Uterus (tissue), 4 donors: ENCODE data around the gene UPB1. TPM values are rescaled to one million over a fixed set of nuclear protein-coding genes. Genes with fewer than 3 reads are reported as not detected.

Experiments used
- DNase-seq, 2 donors: peaks; one replicate each; pipeline ENCODE4 v3.0.0-alpha.2; 2019 to 2020
- H3K27ac ChIP-seq, 2 donors: fragments of 200-600 bp; sonication (generic); 1 replicate in 1 of 2; 2 replicates in 1 of 2; pipeline ENCODE4 v1.5.1; 2016 to 2018
- H3K27me3 ChIP-seq, 2 donors: fragments of 200-600 bp; sonication (generic); one replicate each; pipeline ENCODE4 v1.5.1; 2018 to 2019; ENCODE audit warnings: control low read depth in 1 of 2
- H3K36me3 ChIP-seq, 2 donors: fragments of 200-600 bp; sonication (generic); one replicate each; pipeline ENCODE4 v1.5.1; 2019; ENCODE audit warnings: control low read depth in 1 of 2
- H3K4me1 ChIP-seq, 2 donors: fragments of 200-600 bp; sonication (generic); one replicate each; pipeline ENCODE4 v1.5.1; 2018 to 2019; ENCODE audit warnings: control low read depth in 1 of 2
- H3K4me3 ChIP-seq, 2 donors: fragments of 200-600 bp; sonication (generic); 1 replicate in 1 of 2; 2 replicates in 1 of 2; pipeline ENCODE4 v1.5.1; 2018 to 2019; ENCODE audit warnings: mild to moderate bottlenecking in 1 of 2
- H3K9me3 ChIP-seq, 2 donors: fragments of 200-600 bp; sonication (generic); one replicate each; pipeline ENCODE4 v1.5.1; 2019; ENCODE audit warnings: control low read depth in 1 of 2
- POLR2A ChIP-seq, 2 donors: fragments of 450-650 bp; IDR thresholded peaks; one replicate each; pipeline ENCODE4 v1.6.1; 2016; ENCODE audit warnings: antibody characterized with exemption in 2 of 2, mild to moderate bottlenecking in 1 of 2, moderate library complexity in 1 of 2
- intact Hi-C: fragments of 100-400 bp; cut with DNase I; formaldehyde crosslinking; loops from one replicate; pipeline ENCODE4 v1.15.1; 2023; ENCODE audit warnings: low total_unique reads
- total RNA-seq, 4 donors: library from RNA; depleted of rRNA in 3 of 4; stranded (reverse); fragments of >200 nt in 3 of 4; gene quantifications; one replicate each; pipeline versions ENCODE4 v1.1.0 to v1.2.4, GENCODE V29; 2014 to 2023
- TF ChIP-seq, protein P1 (sequence below), 4 experiments: fragments of 200-600 bp in 2 of 4; fragments of 450-650 bp in 2 of 4; sonication (generic) in 2 of 4; IDR thresholded peaks; one replicate each; pipeline ENCODE4 v1.5.1; 2016 to 2019; ENCODE audit warnings: antibody characterized with exemption in 4 of 4, mild to moderate bottlenecking in 2 of 4, moderate library complexity in 1 of 4
- donor health status: DM: yes; HTN: yes; CAD: no.

The UPB1 gene
- total RNA-seq, 4 donors from 2014 or later, result 0.83 to 2.7 TPM; not detected in 2

- Histone ChIP-seq H3K27ac (no peak overlapping the region), H3K4me1 (no peaks in the 10 kb centered on the region), H3K4me3 (no peak overlapping the region), H3K36me3 (no peaks in the 10 kb centered on the region), H3K27me3 (no peaks in the 10 kb centered on the region), H3K9me3 (no peaks in the 10 kb centered on the region)
- DNase-seq, result no peak
- TF ChIP-seq, protein P1, sequence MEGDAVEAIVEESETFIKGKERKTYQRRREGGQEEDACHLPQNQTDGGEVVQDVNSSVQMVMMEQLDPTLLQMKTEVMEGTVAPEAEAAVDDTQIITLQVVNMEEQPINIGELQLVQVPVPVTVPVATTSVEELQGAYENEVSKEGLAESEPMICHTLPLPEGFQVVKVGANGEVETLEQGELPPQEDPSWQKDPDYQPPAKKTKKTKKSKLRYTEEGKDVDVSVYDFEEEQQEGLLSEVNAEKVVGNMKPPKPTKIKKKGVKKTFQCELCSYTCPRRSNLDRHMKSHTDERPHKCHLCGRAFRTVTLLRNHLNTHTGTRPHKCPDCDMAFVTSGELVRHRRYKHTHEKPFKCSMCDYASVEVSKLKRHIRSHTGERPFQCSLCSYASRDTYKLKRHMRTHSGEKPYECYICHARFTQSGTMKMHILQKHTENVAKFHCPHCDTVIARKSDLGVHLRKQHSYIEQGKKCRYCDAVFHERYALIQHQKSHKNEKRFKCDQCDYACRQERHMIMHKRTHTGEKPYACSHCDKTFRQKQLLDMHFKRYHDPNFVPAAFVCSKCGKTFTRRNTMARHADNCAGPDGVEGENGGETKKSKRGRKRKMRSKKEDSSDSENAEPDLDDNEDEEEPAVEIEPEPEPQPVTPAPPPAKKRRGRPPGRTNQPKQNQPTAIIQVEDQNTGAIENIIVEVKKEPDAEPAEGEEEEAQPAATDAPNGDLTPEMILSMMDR (IDR thresholded peaks at IDR 0.05), result no peak
- TF ChIP-seq POLR2A (IDR thresholded peaks at IDR 0.05), result no peak
- intact Hi-C loops, result no loop called here
Observed at GRCh38 chr22:24481641-24482040, 13.5 kb upstream of the UPB1 start.

DNA sequence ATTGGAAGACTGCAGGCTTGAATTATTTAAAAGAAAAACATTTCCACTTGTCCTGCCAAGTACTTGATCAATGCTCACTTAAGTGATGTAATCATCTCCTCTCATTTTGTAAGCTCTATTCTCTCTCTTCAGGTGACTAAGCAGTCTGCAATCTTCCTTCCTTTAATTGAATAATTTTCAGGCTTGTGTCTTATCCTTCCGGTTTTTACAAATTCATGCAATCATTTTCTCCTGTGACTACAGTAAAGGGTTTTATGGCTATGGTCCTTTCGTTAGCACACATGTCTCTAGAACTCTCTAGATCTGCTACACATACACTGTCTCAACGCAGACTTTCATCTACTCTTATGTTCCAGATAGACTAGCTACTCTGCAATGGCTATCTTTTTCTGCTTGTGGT lies 12.6 kb upstream of the UPB1 start:
- Histone ChIP-seq H3K27ac (no peak overlapping the region), H3K9me3 (no peaks in the 10 kb centered on the region), H3K36me3 (no peaks in the 10 kb centered on the region), H3K4me3 (no peak overlapping the region), H3K4me1 (no peaks in the 10 kb centered on the region), H3K27me3 (no peaks in the 10 kb centered on the region)
- TF ChIP-seq, protein P1 (IDR thresholded peaks at IDR 0.05), result no peak
- no peak for TF ChIP-seq POLR2A (IDR thresholded peaks at IDR 0.05)
- intact Hi-C loops, result no loop called here
- DNase-seq, result no peak

DNA sequence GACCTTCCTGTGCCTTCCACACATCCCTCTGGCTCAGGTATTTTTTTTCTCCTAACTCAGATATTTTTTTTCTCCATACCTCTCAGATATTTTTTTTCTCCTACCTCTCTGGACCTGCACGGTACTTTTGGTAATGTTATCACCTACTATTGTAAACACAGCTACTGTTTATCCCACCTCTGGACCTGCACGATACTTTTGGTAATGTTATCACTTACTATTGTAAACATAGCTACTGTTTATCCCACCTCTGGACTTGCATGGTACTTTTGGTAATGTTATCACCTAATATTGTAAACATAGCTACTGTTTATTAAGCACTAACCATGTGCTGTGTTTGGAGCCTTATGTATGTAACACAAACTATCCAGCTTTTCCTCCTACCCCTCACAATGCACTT lies 12.1 kb upstream of the UPB1 start:
- Histone ChIP-seq H3K4me1 (no peaks in the 10 kb centered on the region), H3K36me3 (no peaks in the 10 kb centered on the region), H3K27ac (no peak overlapping the region), H3K9me3 (no peaks in the 10 kb centered on the region), H3K27me3 (no peaks in the 10 kb centered on the region), H3K4me3 (no peak overlapping the region)
- no peak for DNase-seq
- TF ChIP-seq POLR2A (IDR thresholded peaks at IDR 0.05), result no peak
- intact Hi-C loops, result no loop called here

DNA sequence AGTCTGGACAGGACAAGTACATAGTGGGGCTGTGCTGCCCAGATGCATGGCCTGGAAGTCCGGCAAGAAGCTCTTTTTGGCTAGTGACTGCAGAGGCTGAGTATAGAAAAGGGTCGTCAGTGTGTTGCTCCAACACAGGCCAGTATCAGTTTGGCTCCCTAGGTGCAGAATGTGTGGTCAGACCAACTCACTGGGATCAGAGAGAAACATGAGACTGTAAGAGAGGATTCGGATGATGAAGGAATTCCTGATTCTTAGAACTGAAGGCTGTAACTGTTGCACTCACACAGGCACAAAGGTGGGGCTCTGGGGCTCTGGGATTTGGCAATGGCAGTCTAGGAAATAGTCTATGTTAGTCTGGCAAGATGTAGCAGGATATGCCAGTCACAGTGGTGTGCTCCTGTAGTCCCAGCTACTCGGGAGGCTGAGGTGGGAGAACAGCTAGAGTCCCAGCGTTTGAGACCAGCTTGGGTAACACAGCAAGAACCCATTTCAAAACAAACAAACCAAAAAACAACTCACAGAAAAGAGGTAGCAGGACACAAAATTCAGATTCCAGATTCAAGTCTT lies 11.1 kb upstream of the UPB1 start:
- Histone ChIP-seq H3K4me3 (no peak overlapping the region), H3K27me3 (no peaks in the 10 kb centered on the region), H3K4me1 (no peaks in the 10 kb centered on the region), H3K27ac (no peak overlapping the region), H3K9me3 (no peaks in the 10 kb centered on the region), H3K36me3 (no peaks in the 10 kb centered on the region)
- no peak for TF ChIP-seq POLR2A (IDR thresholded peaks at IDR 0.05)
- TF ChIP-seq, protein P1 (IDR thresholded peaks at IDR 0.05), result no peak
- intact Hi-C loops, result no loop called here
- DNase-seq, result no peak

DNA sequence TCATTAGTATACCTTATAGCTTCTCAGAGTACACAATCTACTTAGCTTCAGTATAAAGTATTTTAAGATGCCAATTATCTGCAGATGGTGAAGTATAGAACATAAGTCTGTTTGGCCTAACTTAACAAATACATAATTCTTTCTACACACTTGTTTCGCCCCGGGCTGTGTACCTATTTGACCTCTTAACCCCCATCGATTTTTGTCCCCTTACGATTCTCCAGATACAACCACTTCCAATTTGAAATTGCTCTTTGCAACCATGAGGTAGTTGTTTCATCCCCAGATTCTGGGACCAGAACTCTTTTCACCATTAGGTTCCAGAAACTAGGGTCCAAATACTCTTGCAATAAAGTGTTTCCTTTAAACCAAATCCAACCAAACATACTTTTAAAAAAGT lies 10.0 kb upstream of the UPB1 start:
- intact Hi-C loops, result no loop called here
- H3K4me3 ChIP-seq, result no peak overlapping the region
- H3K4me1 ChIP-seq, result no peaks in the 10 kb centered on the region
- H3K27ac ChIP-seq, result no peak overlapping the region
- DNase-seq, result no peak
- no peaks in the 10 kb centered on the region for H3K36me3 ChIP-seq
- H3K9me3 ChIP-seq, result no peaks in the 10 kb centered on the region
- no peak for TF ChIP-seq POLR2A (IDR thresholded peaks at IDR 0.05)
- TF ChIP-seq, protein P1 (IDR thresholded peaks at IDR 0.05), result no peak
- H3K27me3 ChIP-seq, result no peaks in the 10 kb centered on the region

- Histone ChIP-seq H3K9me3 (no peaks in the 10 kb centered on the region), H3K4me3 (no peak overlapping the region), H3K27me3 (no peaks in the 10 kb centered on the region), H3K36me3 (no peaks in the 10 kb centered on the region), H3K4me1 (no peaks in the 10 kb centered on the region), H3K27ac (no peak overlapping the region)
- intact Hi-C loops, result no loop called here
- no peak for TF ChIP-seq POLR2A (IDR thresholded peaks at IDR 0.05)
- TF ChIP-seq, protein P1 (IDR thresholded peaks at IDR 0.05), result no peak
- no peak for DNase-seq
Observed at GRCh38 chr22:24485608-24486007, 9.5 kb upstream of the UPB1 start.
